Subcutaneous adipose tissue (tissue), 4 donors: Measurements from ENCODE around the gene GABBR2. TPM values are rescaled to one million over a fixed set of nuclear protein-coding genes. Genes with fewer than 3 reads are reported as not detected.

Experiments
- CTCF ChIP-seq: fragments of 450-650 bp; IDR thresholded peaks from one replicate; pipeline ENCODE4 v1.5.1; 2016; ENCODE audit warnings: low read depth, mild to moderate bottlenecking, control low read depth, antibody characterized with exemption, moderate library complexity
- total RNA-seq, 4 donors: library from RNA; depleted of rRNA; stranded (reverse); fragments of >200 nt; gene quantifications; one replicate each; pipeline ENCODE4 v1.1.0, GENCODE V29; 2016

Gene GABBR2
- total RNA-seq, 4 donors from 2014 or later: not detected

- TF ChIP-seq CTCF: no peak
Observed at GRCh38 chr9:98580956-98581355, 127.8 kb downstream of the GABBR2 start.

GRCh38 chr9:98579700-98580099 is 129.0 kb downstream of the GABBR2 start:
- no peak for TF ChIP-seq CTCF

- TF ChIP-seq CTCF: no peak
Observed at GRCh38 chr9:98577446-98577845, 131.3 kb downstream of the GABBR2 start.

GRCh38 chr9:98576859-98577258 is 131.9 kb downstream of the GABBR2 start:
- TF ChIP-seq CTCF: no peak

- no peak for TF ChIP-seq CTCF
Observed at GRCh38 chr9:98576354-98576753, 132.4 kb downstream of the GABBR2 start.

- TF ChIP-seq CTCF: no peak
Observed at GRCh38 chr9:98575379-98576346, 133.1 kb downstream of the GABBR2 start.

GRCh38 chr9:98573749-98574278 is 134.9 kb downstream of the GABBR2 start:
- no peak for TF ChIP-seq CTCF
